Choroid plexus epithelial cell (primary cell): ENCODE measurements around the gene SIN3A.

Experiments
- DNase-seq: peaks from one replicate; pipeline ENCODE4 v3.0.0-alpha.2; 2010; ENCODE audit warnings: low read depth
- H3K4me3 ChIP-seq: 2 replicates; pipeline ENCODE4 v1.5.1; 2011; ENCODE audit warnings: low read depth, mild to moderate bottlenecking, control low read depth, low read length, moderate library complexity
- TF ChIP-seq, protein P1 (sequence below): conservative IDR thresholded peaks from 2 replicates; pipeline ENCODE4 v1.5.1; 2011; ENCODE audit warnings: low read depth, mild to moderate bottlenecking, control low read depth, inconsistent platforms, low read length, moderate library complexity

The SIN3A gene

DNA sequence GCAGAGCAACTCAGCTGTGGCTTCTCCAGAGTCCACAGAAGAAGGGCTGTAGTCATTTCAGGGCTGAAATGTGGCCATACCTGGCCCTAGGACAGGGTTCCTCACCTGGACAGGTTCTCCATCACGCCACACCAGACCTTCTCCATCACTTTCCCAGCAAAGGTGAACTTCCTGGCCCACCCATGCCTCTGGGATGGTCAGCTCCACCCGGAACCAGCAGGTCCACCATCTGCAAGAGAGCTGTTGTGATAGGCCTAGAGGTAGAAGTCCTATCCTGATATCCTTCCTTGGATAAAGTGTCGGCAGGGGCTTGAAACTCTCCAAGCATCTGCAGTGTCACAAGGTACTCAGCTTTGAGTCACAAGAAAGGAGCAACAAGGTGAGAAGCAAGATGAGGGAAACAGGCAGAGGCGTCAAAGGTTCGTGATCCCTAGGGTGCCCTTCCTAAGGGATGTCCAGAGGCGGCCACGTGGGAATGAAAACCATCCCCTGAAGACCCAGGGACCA is 84.0 kb downstream of the SIN3A start:
- DNase-seq, result no peak
- H3K4me3 ChIP-seq, result peak overlapping the region; percentile 74
- TF ChIP-seq, protein P1, sequence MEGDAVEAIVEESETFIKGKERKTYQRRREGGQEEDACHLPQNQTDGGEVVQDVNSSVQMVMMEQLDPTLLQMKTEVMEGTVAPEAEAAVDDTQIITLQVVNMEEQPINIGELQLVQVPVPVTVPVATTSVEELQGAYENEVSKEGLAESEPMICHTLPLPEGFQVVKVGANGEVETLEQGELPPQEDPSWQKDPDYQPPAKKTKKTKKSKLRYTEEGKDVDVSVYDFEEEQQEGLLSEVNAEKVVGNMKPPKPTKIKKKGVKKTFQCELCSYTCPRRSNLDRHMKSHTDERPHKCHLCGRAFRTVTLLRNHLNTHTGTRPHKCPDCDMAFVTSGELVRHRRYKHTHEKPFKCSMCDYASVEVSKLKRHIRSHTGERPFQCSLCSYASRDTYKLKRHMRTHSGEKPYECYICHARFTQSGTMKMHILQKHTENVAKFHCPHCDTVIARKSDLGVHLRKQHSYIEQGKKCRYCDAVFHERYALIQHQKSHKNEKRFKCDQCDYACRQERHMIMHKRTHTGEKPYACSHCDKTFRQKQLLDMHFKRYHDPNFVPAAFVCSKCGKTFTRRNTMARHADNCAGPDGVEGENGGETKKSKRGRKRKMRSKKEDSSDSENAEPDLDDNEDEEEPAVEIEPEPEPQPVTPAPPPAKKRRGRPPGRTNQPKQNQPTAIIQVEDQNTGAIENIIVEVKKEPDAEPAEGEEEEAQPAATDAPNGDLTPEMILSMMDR, result no peak

DNA sequence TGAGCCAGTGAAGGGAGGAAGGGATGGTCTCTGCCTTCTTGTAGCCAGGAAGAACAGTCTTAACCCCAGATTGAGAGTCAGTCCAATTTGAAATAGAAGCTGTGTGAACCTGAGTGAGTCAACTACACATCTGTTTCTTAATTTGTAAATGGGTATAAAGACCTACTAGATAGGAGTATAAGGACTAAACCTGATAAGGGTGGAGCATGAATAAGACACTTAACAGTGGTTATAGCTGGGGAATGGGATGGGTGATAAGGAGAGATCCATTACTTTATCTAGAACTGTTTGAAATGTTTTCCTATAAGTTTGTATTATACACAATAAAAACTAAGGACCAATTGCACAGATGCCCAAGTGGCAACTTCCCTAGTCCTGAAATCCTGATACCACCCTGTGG is 84.5 kb downstream of the SIN3A start:
- TF ChIP-seq, protein P1, result no peak

DNA sequence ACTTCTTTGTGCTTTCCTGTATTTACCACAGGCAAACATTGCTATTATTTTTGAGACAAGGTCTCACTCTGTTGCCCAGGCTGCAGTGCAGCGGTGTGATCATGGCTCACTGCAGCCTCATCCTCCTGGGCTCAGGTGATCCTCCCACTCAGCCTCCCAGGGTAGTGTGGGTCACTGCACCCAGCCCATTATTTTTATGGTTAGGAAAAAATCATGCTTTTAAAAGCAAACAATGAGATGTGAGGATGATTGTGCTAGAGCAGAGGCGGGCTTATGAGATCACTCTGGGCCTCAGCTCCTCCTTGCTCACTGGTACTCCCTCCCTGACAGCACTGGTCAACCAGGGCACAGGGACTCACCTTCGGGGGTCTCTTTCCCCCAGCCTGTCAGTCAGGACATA is 85.3 kb downstream of the SIN3A start:
- H3K4me3 ChIP-seq, result no peak overlapping the region
- TF ChIP-seq, protein P1, result no peak
- DNase-seq, result no peak

More for the DNA sequence above, 84.5 kb downstream of the SIN3A start:
- H3K4me3 ChIP-seq, result no peak overlapping the region
- DNase-seq, result no peak

DNA sequence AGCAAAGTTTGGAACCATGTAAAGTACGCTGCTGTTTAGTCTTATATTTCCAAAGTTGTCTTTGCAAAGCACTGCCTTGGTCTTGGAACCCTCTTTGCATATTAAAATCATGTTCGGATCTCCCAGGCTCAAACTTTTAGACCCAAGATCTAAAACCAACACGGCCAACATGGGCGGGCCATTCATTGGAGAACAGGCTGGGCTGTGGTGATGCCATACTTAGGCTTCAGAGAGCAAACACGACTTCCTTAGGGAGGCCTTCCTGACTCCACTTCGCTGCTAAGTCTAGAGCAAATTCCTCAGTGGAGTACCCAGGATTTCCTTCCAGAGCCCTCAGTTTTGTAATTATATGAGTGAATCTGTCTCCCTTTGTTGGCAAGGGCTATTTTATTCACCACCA is 86.6 kb downstream of the SIN3A start:
- no peak overlapping the region for H3K4me3 ChIP-seq
- TF ChIP-seq, protein P1, result no peak
- DNase-seq, result no peak

DNA sequence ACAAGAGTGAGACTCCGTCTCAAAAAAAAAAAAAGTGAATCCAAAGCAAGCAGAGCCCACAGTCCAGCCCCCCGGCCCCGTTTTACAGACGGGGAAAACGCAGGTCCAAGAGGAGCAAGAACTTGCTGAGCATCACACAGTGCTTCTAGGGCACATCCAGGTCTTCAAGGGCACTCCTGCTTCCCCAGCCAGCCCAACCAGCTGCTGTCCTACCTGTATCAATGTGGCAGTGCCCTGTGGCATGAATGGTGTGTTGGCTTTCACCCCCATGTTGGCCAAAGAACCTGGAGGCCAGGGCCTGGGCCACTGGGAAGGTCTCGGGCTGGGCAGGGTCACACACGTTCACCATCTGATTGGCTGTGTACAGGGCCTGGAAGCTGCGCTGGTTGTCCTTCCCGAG is 87.7 kb downstream of the SIN3A start:
- DNase-seq, result no peak
- TF ChIP-seq, protein P1, result no peak
- no peak overlapping the region for H3K4me3 ChIP-seq

DNA sequence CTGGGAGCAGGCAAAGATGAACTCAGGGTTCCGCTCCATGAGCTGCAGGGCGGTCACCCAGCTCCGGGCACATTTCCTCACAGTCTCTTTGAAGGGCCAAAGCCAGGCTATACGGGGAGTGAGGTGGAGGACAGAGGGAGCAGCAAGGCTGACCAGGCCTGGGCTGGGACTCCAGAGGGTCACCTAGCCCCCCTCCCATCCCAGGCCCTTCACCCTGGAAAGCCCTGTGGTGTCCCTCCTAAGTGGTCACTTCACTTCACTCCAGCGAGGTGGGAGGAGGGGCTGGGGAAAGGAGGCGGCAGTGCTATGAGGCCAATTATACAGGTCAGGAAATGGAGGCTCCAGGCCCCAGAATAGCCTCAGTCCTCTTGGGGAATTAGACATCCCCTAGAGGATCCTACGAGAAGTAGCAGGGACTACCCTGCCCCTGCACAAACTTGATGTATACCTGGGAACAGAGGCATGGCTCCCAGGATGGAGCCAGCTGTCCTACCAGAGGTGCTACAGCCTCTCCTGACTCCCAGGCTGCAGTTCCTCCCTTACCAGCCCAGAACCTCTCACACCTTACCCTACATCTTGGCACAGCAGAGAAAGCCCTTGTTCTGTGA is 88.7 kb downstream of the SIN3A start:
- DNase-seq, result no peak
- TF ChIP-seq, protein P1, result peak; percentile 14
- H3K4me3 ChIP-seq, result no peak overlapping the region

DNA sequence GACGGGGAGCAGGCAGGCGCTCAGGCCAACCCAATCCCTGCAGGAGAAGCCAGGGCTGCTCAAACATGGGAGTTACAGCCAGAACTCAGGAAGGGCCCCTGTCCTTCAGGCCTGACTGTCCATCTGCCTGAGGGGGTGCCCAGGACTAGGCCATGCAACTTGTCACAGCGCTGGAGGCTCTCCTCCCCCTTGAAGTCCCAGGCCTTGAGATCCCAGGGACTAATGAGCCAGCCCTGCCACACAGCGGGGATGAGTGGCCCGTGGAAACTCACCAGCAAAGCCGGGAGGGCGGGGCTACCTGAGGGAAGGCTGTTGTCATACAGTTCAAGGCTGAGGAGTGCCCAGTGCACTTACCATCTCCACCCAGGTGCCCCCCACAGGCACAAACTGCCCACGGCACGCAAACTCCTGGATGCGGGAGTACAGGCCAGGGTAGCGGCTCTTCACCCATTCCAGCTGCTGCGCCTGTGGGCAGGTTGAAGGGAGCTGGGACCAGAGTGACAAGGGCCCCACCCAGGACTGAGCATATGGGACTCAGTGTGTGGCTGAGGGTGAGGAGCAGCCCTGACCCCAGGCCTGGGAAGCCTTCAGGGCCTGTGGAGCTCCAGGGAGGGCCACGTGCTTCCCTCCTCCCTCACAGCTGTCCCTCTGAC is 89.4 kb downstream of the SIN3A start:
- no peak for DNase-seq
- H3K4me3 ChIP-seq, result no peak overlapping the region
- TF ChIP-seq, protein P1, result no peak
